Kasumi-1 (cell line): ENCODE measurements around the gene SIGLEC1.

Experiments used
- DNase-seq, 2 experiments: peaks; one replicate each; lab custom pipeline; 2025; lab: John Stamatoyannopoulos, UW

Gene SIGLEC1

GRCh38 chr20:3728876-3729275 lies 16.5 kb upstream of the SIGLEC1 start:
- no peak for DNase-seq

GRCh38 chr20:3728354-3728753 lies 16.0 kb upstream of the SIGLEC1 start:
- no peak for DNase-seq

DNA sequence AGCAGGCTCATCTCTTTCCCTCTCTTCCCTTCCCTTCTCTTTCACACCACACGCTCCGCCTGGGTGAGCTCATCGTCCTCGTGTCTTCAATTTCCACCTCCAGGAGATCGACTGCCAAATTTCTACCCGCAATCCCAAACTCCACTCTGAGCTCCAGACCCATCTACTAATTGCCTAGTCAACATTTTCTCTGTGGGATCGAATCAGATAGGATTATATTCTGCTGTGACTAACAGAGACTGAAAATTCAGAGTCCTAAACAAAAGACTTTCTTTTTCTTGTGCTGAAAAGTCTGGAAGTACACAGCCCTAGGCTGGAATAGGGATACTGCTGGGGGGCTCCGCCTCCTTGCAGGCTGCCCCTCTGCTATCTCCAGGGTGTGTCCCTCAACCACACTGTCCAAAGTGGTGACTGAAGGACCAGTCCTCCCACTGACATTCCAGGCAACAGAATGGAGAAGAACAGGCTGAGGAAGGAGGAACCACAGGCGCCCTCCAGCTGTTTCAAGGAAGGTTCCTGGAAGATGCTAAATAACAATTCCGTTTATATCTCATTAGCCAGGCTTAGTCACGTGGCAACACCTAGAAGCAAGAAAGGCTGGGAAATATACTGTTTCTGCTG lies 15.1 kb upstream of the SIGLEC1 start:
- DNase-seq = no peak

DNA sequence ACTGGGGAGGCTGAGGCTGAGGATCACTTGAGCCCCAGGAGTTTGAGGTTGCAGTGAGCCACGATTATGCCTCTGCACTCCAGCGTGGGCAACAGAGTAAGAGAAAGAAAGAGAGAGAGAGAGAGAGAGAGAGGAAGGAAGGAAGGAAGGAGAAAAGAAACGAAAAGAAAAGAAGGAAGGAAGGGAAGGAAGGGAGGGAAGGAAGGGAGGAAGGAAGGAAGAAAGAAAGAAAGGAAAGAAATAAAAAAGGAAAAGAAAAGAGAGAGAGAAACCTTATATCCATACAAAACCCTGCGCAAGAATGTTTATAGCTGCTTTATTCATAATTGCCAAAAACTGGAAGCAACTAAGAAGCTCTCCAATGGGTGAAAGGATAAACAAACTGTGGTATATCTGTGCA lies 12.0 kb upstream of the SIGLEC1 start:
- no peak for DNase-seq

DNA sequence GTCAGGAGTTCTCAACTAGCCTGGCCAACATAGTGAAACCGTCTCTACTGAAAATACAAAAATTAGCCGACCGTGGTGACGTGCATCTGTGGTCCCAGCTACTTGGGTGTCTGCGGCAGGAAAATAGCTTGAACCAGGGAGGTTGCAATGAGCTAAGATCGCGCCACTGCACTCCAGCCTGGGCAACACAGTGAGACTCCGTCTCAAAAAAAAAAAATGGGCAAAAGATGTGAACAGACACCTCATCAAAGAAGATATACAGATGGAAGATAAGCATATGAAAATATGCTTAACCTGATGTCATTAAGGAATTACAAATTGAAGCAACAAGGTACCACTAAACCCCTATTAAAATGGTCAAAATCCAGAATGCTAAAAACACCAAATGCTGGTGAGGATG lies 10.9 kb upstream of the SIGLEC1 start:
- no peak for DNase-seq

DNA sequence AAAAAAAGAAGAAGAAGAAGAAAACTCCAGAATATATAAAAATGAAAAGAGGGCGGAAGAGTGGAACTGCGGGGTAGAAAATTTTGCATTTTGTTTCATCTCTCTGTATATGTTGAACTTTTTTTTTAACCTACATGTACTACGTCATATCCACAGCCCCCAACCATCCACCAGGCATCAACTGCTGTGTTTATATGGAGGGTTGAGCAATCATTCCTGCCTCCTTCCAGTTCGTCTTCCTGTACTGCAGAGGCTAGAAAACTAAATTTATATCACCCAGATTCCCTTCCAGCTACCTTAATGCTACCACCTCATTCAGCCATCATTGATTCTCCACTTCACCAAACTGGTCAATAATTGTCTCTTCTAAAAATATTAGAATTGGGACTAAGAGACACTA lies 9.5 kb upstream of the SIGLEC1 start:
- DNase-seq = peak in 1 of 2 experiments; percentile 9

- DNase-seq = no peak
Measured at GRCh38 chr20:3720626-3721025, 8.2 kb upstream of the SIGLEC1 start.

DNA sequence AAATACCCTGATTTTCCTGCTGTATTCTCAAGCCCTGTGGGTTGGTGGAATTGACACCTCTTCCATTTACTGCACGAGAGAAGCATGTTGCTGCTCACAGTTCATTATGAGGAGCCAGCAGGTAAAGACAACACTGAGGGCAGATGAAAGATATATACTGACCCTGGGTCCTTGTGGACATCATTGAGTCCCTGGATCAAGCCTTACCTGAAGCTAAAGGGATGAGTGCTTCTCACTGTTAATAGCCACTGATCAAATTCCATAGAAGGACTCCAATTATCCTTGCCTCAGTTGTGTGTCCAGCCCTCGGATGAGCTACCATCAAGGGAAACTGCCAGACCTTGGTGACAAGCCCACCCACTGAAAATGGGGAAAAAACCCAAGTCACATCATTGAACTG lies 7.7 kb upstream of the SIGLEC1 start:
- no peak for DNase-seq

- DNase-seq = no peak
Measured at GRCh38 chr20:3719046-3719445, 6.6 kb upstream of the SIGLEC1 start.

- DNase-seq = peak; percentile 52 to 68
Measured at GRCh38 chr20:3716195-3716834, 3.9 kb upstream of the SIGLEC1 start.

DNA sequence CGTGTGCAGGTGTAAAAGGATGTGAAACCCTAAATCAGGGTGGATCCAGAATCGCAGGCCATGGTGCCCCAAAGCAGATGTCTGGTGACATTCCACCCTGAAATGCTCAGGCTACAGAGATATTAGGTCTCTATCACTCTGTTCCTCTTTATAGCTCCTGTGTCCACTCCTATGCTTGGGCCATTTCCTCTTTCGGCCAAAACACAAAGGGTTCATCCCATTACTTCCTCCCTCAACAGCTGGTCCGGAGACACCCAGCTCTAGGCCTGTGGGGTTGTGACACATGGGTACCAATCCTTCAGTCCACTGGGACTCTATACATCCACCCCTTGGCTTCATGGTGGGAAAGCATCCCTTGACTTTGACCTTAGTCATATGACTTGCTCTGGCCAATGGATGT lies 1.7 kb upstream of the SIGLEC1 start:
- no peak for DNase-seq

DNA sequence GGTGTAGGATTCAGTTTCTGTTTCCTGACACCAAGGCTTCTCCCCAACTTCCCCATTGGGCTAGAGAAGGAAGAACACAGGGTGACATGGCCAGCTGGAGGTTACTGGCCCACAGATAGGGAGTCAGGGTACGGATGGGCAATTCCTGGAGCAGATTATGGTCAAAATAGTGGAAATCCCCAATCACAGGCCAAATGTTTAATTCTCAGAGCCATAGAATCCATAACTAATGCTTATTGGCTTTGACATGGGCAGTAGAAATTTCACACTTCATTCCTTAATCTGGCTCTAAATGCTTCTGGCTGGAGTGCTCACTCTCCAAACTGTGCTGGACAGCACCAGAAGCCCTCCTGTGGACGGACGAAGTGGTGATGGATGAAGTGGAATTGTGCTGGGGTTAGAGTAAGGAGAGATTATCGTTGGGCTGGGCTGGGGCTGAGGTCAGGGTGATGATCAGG lies 887 bp downstream of the SIGLEC1 start:
- peak in 1 of 2 experiments; percentile 23 for DNase-seq

- peak; percentile 33 to 52 for DNase-seq
Measured at GRCh38 chr20:3710703-3711483, 1.5 kb downstream of the SIGLEC1 start.

GRCh38 chr20:3710011-3710466 lies 2.4 kb downstream of the SIGLEC1 start:
- DNase-seq = no peak

GRCh38 chr20:3707508-3707899 lies 4.9 kb downstream of the SIGLEC1 start:
- no peak for DNase-seq

DNA sequence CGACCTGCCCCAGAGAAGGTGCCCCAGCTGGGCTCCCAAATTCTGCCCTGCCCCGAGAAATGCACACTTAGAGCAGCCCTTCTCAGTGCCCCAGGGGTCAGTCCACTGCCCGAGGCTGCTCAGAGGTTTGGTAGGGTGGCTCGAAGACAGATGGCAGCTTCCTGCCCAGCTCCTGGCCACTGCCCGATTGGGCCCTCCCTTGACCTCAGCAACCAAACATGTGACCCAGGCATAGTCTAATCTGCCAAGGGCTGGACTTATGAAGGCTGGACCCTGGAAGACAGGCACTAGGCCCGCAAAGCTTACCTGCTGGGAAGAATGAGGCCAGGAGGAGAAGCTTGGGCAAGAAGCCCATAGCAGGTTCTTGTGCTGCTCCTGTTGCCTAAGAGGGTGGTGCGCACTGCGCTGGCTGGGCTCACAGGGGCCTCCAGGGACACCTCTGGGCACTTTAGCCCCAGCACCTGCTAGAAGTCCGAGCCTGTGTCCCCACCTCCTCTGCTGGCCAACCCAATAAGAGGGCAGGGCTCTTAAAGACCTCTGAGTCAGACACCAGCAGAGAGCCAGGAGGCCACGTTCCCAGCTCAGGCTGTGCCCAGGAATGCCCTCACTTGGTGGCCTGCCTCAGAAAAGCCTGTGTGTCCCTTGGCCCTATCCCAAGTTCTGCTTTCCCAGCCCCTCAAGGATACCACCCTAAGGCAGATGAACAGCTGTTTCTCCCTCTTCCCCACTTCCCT lies 5.5 kb downstream of the SIGLEC1 start:
- DNase-seq = no peak

GRCh38 chr20:3705970-3706739 lies 6.2 kb downstream of the SIGLEC1 start:
- no peak for DNase-seq

GRCh38 chr20:3705491-3705969 lies 6.9 kb downstream of the SIGLEC1 start:
- DNase-seq = no peak

DNA sequence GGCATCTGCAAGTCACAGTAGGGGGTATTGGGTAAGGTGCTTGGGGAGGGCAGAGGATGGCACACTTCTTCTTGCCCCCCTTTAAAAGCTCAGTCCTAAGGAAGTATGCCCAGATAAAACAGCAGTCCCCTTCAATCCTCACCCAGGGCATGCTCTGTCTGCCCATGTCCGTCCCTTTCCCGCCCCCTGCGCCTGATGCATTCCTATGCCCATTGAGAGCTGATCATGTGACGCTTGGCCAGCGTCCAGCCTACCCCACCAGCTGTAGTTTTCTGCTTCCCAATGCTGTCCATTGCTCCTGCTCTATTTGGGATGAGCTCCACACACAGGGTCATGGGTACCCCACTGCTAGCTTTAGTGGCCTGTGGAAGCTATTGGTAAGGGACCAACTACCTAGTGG lies 8.3 kb downstream of the SIGLEC1 start:
- DNase-seq = no peak

DNA sequence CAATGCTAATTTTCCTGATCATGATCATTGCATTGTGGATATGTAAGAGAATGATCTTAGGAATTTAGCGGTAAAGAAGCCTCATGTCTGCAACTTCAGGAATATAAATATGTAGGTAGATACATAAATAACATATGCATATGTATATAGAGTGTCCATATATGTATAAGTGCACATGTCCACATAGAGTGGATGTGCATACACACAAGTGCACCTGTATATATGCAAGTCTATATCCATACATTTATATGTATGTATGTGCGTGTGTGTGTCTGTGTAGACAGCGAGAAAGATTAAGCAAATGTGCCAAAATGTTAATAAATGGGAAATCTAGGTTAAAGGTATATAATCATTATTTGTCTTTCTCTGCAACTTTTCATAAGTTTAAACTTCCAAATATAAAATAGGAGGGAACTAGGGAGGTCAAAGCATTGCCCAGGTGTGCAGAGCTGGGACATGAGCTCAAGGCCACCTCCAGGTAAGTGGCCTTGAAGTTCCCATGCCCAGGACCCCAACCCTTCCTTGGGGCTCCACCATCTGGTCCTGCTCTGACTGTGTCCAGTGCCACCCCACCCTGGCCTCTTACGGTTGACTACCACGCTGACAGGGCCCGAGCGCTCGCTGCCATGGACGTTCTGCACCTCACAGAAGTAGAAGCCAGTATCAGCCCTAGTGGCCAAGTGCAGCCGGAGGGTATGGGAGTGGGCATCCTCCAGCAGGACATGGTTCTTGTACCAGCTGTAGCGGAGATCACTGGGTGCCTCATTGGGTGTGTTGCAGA lies 9.6 kb downstream of the SIGLEC1 start:
- no peak for DNase-seq
